ENCODE measurements around the gene MT1B.
"Not testable (repeated sequence)": the region's sequence is repeated elsewhere in the genome, so short reads cannot be mapped to it uniquely, and the experiment has no call there.

MT1B gene

DNA sequence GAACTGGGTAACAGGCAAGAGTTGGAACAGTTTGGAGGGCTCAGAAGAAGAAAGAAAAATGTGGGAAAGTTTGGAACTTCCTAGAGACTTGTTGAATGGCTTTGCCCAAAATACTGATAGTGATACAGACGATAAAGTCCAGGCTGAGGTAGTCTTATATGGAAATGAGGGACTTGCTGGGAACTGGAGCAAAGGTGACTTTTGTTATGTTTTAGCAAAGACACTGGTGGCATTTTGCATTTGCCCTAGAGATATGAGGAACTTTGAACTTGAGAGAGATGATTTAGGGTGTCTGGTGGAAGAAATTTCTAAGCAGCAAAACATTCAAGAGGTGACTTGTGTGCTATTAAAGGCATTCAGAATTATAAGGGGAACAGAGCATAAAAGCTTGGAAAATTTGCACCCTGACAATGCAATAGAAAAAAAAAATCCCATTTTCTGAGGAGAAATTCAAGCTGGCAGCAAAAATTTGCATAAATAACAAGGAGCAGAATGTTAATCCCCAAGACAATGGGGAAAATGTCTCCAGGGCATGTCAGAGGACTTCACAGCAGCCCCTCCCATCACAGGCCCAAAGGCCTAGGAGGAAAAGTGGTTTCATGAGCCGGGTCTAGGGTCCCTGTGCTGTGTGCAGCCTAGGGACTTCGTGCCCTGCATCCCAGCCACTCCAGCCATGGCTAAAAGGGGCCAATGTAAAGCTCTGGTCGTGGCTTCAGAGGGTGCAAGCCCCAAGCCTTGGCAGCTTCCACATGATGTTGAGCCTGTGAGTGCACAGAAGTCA lies 29.8 kb upstream of the MT1B start:
- FAIRE-seq: not testable (repeated sequence)

- not testable (repeated sequence) for FAIRE-seq
Measured at GRCh38 chr16:56623184-56623583, 28.5 kb upstream of the MT1B start.

GRCh38 chr16:56623637-56624036 lies 28.0 kb upstream of the MT1B start:
- no peak for FAIRE-seq

DNA sequence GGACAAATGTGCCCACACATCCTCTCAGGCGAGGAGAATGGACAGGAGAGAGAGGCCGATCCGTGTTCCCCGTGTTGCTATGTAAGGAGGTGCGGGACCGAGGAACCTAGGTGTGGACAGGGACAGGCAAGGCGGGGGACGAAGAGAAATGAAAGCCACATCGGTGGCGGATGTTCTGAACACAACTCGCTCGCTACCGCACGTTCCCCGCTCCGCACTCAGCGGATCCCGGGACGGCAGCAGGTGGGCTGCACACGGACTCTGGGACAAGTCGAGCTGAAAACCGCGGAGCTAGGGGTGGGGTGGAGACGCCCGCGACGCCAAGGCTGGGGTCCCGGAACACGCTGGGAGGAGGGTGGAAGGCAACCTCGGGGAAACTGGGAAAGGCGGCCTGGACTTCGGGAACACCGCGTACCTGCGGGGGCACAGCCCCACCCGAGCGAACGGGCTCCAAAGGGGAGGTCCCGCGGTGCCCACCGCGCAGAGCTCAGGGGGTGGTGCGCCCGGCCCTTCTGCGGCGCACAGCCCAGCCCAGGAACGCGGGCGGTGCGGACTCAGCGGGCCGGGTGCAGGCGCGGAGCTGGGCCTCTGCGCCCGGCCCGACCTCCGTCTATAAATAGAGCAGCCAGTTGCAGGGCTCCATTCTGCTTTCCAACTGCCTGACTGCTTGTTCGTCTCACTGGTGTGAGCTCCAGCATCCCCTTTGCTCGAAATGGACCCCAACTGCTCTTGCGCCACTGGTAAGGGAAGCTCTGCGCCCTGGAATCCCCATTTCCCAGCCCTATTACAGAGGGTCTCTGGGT lies 26.3 kb upstream of the MT1B start, which contains the start of gene MT1E:
TSS of gene MT1E (plus strand) at position 642 of the 803 bp plus-strand sequence. CDS start at position 713, 71 bp downstream.
- FAIRE-seq: no peak

GRCh38 chr16:56625943-56626654 lies 25.6 kb upstream of the MT1B start:
- no peak for FAIRE-seq

DNA sequence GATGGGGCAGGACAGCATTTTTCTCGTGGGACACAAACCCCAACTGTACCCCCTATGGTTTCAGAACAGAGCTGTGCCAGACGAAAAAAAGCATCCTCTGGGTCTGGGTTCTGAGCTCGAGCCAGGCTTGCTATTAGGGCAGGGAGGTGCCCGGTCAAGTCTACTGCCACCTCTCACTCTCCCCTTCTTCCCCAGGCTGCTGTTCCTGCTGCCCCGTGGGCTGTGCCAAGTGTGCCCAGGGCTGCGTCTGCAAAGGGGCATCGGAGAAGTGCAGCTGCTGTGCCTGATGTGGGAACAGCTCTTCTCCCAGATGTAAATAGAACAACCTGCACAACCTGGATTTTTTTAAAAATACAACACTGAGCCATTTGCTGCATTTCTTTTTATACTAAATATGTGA lies 25.0 kb upstream of the MT1B start:
- FAIRE-seq: no peak

GRCh38 chr16:56628486-56629350 lies 23.0 kb upstream of the MT1B start:
- FAIRE-seq: no peak

DNA sequence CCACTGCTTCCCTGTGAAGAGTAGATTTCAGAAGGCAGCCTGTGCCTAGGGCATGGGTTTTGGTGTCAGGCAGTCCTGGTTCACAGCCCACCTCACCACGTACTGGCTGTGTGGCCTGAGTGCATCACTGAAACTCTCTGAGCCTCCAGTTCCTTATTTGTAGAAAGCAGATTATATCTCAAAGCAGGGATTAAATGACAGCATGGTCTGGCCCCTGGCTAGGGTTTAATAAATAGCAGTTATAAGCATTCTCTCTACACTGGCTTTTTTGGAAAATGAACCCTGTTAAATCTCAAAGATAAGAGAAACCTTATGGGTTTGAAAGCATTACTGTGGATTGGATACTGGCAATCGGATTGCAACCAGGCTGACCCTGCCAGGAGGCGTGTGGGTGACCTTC lies 22.2 kb upstream of the MT1B start:
- FAIRE-seq: no peak

- FAIRE-seq: no peak
Measured at GRCh38 chr16:56630134-56630533, 21.6 kb upstream of the MT1B start.

DNA sequence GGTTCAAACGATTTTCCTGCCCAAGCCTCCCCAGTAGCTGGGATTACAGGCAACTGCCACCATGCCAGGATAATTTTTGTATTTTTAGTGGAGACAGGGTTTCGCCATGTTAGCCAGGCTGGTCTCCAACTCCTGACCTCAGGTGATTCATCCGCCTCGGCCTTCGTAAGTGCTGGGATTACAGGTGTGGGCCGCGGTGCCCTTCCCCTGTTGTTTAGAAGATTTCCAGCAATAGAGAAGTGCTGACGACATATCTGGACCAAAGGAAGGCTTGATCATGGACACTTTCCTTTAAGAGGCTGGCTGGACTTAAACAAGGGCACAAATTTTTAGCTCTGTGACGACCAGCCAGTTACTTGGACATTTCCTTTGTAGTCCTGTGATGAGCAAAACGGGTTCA lies 20.5 kb upstream of the MT1B start:
- FAIRE-seq: no peak

DNA sequence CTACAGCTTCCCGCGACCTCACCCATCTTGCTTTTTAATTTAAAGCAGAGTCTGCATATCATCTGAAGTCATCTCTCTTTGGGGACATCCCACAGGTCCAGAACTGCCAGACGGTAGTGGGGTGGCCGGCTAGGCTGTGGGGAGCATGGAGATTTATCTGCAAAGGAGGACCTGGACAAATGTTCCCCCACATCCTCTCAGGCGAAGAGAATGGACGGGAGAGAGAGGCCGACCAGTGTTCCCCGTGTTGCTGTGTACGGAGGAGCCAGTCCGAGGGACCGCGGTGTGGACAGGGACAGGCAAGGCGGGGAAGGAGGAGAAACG lies 19.9 kb upstream of the MT1B start:
- FAIRE-seq: no peak

GRCh38 chr16:56632156-56632847 lies 19.4 kb upstream of the MT1B start, which contains the start of gene MT1M:
TSS of gene MT1M (plus strand) at chr16:56632659. CDS start at chr16:56632732, 73 bp downstream.
- FAIRE-seq: no peak

DNA sequence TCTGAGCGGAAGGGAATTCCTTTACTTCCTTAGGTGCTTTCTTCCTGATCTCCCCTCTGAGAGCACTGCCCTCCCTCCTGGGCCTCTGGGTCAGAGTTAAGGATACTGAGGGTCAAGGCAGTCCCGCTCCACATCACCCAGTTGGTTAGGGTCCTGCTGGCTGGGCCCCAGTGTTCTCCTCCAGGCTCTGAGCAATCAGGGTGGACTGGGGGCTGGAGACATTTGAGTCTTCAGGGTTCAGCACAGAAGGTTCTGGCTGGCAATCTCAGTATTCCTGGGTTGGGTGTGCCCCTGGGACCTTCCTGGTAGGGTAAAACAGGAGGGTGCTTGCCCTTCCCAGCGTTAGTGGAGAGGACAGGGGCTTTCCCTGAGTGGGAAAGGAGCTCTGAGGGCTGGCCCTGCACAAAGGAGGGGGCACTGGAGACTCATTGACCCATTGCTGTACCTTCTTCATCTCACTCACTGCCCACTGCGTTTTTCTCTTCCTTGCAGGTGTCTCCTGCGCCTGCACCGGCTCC lies 18.8 kb upstream of the MT1B start:
- FAIRE-seq: no peak

- no peak for FAIRE-seq
Measured at GRCh38 chr16:56633535-56633934, 18.2 kb upstream of the MT1B start.

DNA sequence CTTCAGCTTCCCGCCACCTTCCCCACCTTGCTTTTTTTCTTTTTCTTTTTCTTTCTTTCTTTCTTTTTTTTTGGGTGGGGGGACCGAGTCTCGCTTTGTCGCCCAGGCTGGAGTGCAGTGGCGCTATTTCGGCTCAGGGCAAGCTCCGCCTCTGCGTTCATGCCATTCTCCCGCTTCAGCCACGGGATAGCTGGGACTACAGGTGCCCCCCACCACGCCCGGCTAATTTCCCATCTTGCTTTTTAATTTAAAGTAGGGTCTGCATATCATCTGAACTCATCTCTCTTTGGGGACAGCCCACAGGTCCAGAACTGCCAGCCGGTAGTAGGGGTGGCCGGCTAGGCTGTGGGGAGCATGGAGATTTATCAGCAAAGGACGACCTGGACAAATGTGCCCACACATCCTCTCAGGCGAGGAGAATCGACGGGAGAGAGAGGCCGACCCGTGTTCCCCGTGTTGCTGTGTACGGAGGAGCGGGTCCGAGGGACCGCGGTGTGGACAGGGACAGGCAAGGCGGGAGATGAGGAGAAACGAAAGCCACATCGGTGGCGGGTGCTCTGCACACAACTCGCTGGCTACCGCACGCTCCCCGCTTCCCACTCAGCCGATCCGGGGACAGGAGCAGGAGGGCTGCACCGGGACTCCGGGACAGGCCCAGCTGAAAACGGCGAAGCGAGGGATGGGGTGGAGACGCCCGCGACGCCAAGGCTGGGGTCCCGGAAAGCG lies 16.8 kb upstream of the MT1B start:
- FAIRE-seq: no peak

- no peak for FAIRE-seq
Measured at GRCh38 chr16:56635441-56635967, 16.2 kb upstream of the MT1B start.

- no peak for FAIRE-seq
Measured at GRCh38 chr16:56636616-56637413, 14.9 kb upstream of the MT1B start.

GRCh38 chr16:56637814-56638750 lies 13.6 kb upstream of the MT1B start, which contains the start of gene MT1A:
TSS of gene MT1A (plus strand) at chr16:56638666. CDS start at chr16:56638739, 73 bp downstream.
- no peak for FAIRE-seq
